Smooth muscle cell (in vitro differentiated cells): ENCODE measurements around the gene SLC6A13. TPM values are rescaled to one million over a fixed set of nuclear protein-coding genes. Genes with fewer than 3 reads are reported as not detected.
"Not testable (repeated sequence)": the region's sequence is repeated elsewhere in the genome, so short reads cannot be mapped to it uniquely, and the experiment has no call there.

Source experiments
- DNase-seq: peaks from one replicate; lab custom pipeline; 2025; ENCODE audit not compliant: unreplicated experiment; lab: John Stamatoyannopoulos, UW
- H2AFZ ChIP-seq: fragments of 200-600 bp; sonication (generic); 2 replicates; pipeline ENCODE4 v1.6.0; 2016; ENCODE audit warnings: antibody characterized with exemption, low read depth, mild to moderate bottlenecking
- H3F3A ChIP-seq: fragments of 200-600 bp; sonication (generic); 2 replicates; pipeline ENCODE4 v1.6.0; 2017; ENCODE audit warnings: antibody characterized with exemption, low read depth
- H3K27ac ChIP-seq: fragments of 200-600 bp; sonication (generic); 2 replicates; pipeline ENCODE4 v1.5.1; 2016; ENCODE audit warnings: low read depth, mild to moderate bottlenecking
- H3K27me3 ChIP-seq: fragments of 200-600 bp; sonication (generic); 2 replicates; pipeline ENCODE4 v1.6.1; 2016; ENCODE audit warnings: low read depth, mild to moderate bottlenecking
- H3K36me3 ChIP-seq: fragments of 200-600 bp; sonication (generic); 2 replicates; pipeline ENCODE4 v1.5.1; 2016; ENCODE audit warnings: low read depth
- H3K4me1 ChIP-seq: fragments of 200-600 bp; sonication (generic); 2 replicates; pipeline ENCODE4 v1.5.1; 2016; ENCODE audit warnings: low read depth
- H3K4me2 ChIP-seq: fragments of 200-600 bp; sonication (generic); 2 replicates; pipeline ENCODE4 v1.6.0; 2016; ENCODE audit warnings: mild to moderate bottlenecking
- H3K4me3 ChIP-seq: fragments of 200-600 bp; sonication (generic); 2 replicates; pipeline ENCODE4 v1.5.1; 2016; ENCODE audit warnings: mild to moderate bottlenecking
- H3K79me2 ChIP-seq: fragments of 200-600 bp; sonication (generic); 2 replicates; pipeline ENCODE4 v1.6.0; 2016; ENCODE audit warnings: low read depth, mild to moderate bottlenecking
- H3K9ac ChIP-seq: fragments of 200-600 bp; sonication (generic); 2 replicates; pipeline ENCODE4 v1.6.0; 2016; ENCODE audit warnings: low read depth
- H3K9me3 ChIP-seq: fragments of 200-600 bp; sonication (generic); replicated peaks from 2 replicates; pipeline ENCODE4 v1.5.1; 2016; ENCODE audit warnings: low read depth
- H4K20me1 ChIP-seq: fragments of 200-600 bp; sonication (generic); 2 replicates; pipeline ENCODE4 v1.6.0; 2016; ENCODE audit warnings: low read depth
- WGBS: methylation state at CpG from one replicate; pipeline ENCODE4 v1.1.7; 2016; ENCODE audit warnings: low lambda C conversion rate; 5-methylcytosine and 5-hydroxymethylcytosine counted together
- polyA plus RNA-seq: library from polyadenylated mRNA; unstranded; fragments of >200 nt; fragmentation: Nextera tagmentation; extraction: Ambion mirVana; gene quantifications from 2 replicates; pipeline ENCODE4 v1.2.1, GENCODE V29; 2016
- total RNA-seq: library from RNA; depleted of rRNA; stranded (reverse); fragments of >200 nt; gene quantifications from 2 replicates; pipeline ENCODE4 v1.2.3, GENCODE V29; 2014
- TF ChIP-seq, protein P1 (sequence below): fragments of 200-600 bp; sonication (generic); IDR thresholded peaks from 2 replicates; pipeline ENCODE4 v1.5.1; 2017; ENCODE audit warnings: borderline replicate concordance, mild to moderate bottlenecking, antibody characterized with exemption; ENCODE audit not compliant: insufficient read depth, poor library complexity, severe bottlenecking

The SLC6A13 gene
- total and polyA plus RNA-seq, 2 experiments from 2014 or later, result 0.45 to 0.66 TPM

DNA sequence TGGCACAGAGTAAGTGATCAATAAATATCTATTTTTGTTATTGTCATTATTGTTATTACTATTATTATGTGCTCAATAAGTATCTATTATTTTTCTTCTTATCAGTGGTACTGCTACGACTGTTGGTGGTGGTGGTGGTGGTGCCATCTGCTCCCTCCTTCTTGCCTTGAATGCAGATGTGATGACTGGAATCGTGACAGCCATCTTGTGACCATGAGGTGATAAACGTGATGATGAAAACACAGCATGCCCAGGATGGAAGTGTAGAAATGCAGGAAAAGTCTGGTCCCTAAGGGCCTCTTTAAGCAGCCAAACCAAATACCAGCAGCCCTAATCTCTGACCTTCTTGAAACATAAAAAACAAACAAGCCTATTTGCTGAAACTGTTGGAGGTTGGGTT lies 71.1 kb downstream of the SLC6A13 start:
- Histone ChIP-seq H3K36me3 (no peaks in the 10 kb centered on the region), H3K9me3 (no peaks in the 10 kb centered on the region), H3K9ac (no peak overlapping the region), H3K79me2 (no peaks in the 10 kb centered on the region), H3K4me3 (no peak overlapping the region), H3K27ac (no peak overlapping the region), H3K4me2 (no peak overlapping the region), H4K20me1 (no peaks in the 10 kb centered on the region), H3F3A (no peaks in the 10 kb centered on the region), H3K27me3 (peaks cover 4% of the 10 kb centered on the region), H2AFZ (no peak overlapping the region), H3K4me1 (peaks cover 2% of the 10 kb centered on the region)
- 89% methylated on average over 3 of the region's 3 CpGs for WGBS
- TF ChIP-seq, protein P1, sequence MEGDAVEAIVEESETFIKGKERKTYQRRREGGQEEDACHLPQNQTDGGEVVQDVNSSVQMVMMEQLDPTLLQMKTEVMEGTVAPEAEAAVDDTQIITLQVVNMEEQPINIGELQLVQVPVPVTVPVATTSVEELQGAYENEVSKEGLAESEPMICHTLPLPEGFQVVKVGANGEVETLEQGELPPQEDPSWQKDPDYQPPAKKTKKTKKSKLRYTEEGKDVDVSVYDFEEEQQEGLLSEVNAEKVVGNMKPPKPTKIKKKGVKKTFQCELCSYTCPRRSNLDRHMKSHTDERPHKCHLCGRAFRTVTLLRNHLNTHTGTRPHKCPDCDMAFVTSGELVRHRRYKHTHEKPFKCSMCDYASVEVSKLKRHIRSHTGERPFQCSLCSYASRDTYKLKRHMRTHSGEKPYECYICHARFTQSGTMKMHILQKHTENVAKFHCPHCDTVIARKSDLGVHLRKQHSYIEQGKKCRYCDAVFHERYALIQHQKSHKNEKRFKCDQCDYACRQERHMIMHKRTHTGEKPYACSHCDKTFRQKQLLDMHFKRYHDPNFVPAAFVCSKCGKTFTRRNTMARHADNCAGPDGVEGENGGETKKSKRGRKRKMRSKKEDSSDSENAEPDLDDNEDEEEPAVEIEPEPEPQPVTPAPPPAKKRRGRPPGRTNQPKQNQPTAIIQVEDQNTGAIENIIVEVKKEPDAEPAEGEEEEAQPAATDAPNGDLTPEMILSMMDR, result no peak
- DNase-seq, result no peak

DNA sequence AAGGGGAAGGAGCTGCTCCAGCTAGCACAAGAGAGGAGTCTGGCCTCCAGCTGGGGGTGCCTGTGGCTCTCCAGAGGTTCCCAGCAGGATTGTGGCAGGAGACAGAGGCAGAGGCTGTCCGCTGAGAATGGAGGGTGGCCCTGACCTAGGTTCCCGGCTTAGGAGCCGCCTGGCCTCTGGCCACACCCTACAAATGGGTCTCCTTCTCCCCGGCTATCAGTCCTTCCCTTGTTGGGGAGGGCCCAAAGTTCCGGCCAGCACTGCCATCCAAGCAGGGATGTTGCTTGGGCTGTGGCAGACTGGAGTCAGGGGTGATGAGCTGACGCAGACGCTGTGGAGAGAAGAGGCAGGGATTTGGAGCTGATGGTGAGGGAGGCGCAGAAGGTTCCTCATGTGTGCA lies 71.8 kb downstream of the SLC6A13 start:
- Histone ChIP-seq H3K9ac (no peak overlapping the region), H3K79me2 (no peaks in the 10 kb centered on the region), H3K27ac (no peak overlapping the region), H3K36me3 (no peaks in the 10 kb centered on the region), H3K4me3 (no peak overlapping the region), H3K27me3 (peaks cover 4% of the 10 kb centered on the region), H3K9me3 (no peaks in the 10 kb centered on the region), H3F3A (no peaks in the 10 kb centered on the region), H2AFZ (no peak overlapping the region), H4K20me1 (no peaks in the 10 kb centered on the region), H3K4me2 (no peak overlapping the region), H3K4me1 (peaks cover 2% of the 10 kb centered on the region)
- TF ChIP-seq, protein P1, result no peak
- no peak for DNase-seq
- 95% methylated on average over 8 of the region's 8 CpGs for WGBS

DNA sequence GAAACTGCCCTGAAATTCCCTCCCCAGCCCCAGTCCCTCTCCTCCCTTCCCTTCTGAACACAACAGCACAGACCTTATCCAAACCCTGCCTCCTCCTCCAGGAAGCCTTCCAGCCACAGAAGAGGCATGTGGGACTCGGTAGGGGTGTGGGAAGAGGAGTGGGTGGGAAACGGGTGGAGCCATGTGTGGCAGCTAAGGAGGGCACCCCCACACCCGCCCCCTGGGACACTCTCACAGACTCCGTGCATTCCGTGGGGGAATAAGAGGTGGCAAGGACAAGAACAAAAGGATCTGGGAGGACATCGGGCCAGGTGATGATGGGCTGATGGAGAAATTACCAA lies 73.0 kb downstream of the SLC6A13 start:
- Histone ChIP-seq H3K4me2 (peak overlapping the region; percentile 97), H4K20me1 (no peaks in the 10 kb centered on the region), H3K79me2 (no peaks in the 10 kb centered on the region), H3K4me3 (no peak overlapping the region), H3K4me1 (peaks cover 2% of the 10 kb centered on the region), H3K36me3 (no peaks in the 10 kb centered on the region), H3K9me3 (no peaks in the 10 kb centered on the region), H2AFZ (no peak overlapping the region), H3K27ac (no peak overlapping the region), H3F3A (no peaks in the 10 kb centered on the region), H3K9ac (no peak overlapping the region), H3K27me3 (peaks cover 4% of the 10 kb centered on the region)
- DNase-seq, result no peak
- TF ChIP-seq, protein P1, result no peak
- WGBS, result 74% methylated on average over 6 of the region's 6 CpGs

DNA sequence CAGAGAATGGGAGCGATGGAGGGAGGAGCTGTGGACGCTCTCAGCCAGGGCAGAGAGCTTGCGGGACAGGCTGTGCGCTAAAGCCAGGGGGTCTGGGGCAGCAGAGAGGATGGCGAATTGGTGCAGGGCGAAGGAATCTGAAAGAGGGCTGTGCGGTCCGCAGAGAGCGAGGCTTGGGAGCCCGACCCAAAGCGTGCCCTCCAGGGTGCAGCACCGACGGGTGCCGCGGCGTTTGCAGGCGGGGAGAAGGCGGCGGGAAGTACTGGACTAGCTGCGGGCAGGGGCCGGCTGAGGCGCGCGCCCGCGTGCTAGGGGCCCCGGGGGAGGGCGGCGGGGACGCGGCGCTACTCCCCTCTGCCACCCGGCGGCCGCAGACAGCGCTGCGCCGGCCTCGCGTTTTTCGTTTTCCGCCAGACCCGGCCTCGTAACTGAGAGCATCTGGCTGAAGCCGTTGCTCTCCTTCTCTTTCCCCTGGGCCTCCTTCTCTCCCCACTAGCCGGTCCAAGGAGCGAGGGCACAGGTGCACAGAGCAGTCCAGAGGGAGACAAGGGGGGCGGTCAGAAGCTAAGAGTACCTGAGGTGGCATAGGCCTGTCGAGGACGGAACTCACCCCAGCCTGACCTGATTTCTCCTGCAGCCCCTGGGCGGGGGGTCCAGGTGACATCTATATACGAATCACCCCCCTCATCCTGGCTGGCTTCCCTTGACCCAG lies 73.6 kb downstream of the SLC6A13 start:
- Histone ChIP-seq H3K4me1 (peaks cover 2% of the 10 kb centered on the region), H3K36me3 (no peaks in the 10 kb centered on the region), H3K9ac (no peak overlapping the region), H3K4me3 (peak overlapping the region; percentile 80), H3K27ac (no peak overlapping the region), H3K9me3 (no peaks in the 10 kb centered on the region), H2AFZ (peak overlapping the region; percentile 98), H3K27me3 (peaks cover 4% of the 10 kb centered on the region), H3K4me2 (peak overlapping the region; percentile 97), H3F3A (no peaks in the 10 kb centered on the region), H3K79me2 (no peaks in the 10 kb centered on the region), H4K20me1 (no peaks in the 10 kb centered on the region)
- 9% methylated on average over 40 of the region's 52 CpGs for whole genome bisulfite sequencing
- TF ChIP-seq, protein P1, result peak; percentile 71
- peak; percentile 37 for DNase-seq

DNA sequence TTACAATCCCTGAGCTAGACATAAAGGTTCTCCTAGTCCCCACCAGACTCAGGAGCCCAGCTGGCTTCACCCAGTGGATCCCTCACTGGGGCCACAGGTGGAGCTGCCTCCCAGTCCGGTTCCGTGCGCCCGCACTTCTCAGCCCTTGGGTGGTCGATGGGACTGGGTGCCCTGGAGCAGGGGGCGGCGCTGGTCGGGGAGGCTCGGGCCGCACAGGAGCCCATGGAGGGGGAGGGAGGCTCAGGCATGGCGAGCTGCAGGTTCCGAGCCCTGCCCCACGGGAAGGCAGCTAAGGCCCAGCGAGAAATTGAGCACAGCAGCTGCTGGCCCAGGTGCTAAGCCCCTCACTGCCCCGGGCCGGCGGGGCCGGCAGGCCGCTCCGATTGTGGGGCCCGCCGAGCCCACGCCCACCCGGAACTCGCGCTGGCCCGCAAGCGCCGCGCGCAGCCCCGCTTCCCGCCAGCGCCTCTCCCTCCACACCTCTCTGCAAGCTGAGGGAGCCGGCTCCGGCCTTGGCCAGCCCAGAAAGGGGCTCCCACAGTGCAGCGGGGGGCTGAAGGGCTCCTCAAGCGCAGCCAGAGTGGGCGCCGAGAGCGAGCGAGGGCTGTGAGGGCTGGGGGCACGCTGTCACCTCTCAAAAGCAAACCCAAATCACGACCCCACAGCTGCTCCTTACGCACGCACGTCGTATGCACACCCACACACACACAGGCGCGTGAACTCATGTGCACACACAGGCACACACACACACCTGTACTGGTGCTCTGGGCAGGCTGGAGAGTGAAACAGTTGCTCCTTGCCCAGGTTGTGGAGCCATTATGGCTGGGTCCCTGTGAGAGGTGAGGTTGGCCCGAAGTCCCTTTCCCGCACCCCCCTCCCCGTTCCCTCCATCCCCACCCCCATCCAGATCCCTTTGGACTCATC lies 74.4 kb downstream of the SLC6A13 start:
- H3K36me3 ChIP-seq, H3K9me3 ChIP-seq, H3K4me1 ChIP-seq, DNase-seq, H4K20me1 ChIP-seq, H3K27me3 ChIP-seq, H3K79me2 ChIP-seq, H3K27ac ChIP-seq, H3F3A ChIP-seq, H3K9ac ChIP-seq: not testable (repeated sequence)
- peak overlapping the region; percentile 98 for H2AFZ ChIP-seq
- peak overlapping the region; percentile 97 for H3K4me2 ChIP-seq
- H3K4me3 ChIP-seq, result peak overlapping the region; percentile 80
- 22% methylated on average over 48 of the region's 53 CpGs for WGBS
